GM06990 (cell line): ENCODE data around the gene SWT1.

Experiments used
- DNase-seq: peaks from one replicate; pipeline ENCODE4 v3.0.0-alpha.2; 2011; ENCODE audit not compliant: insufficient read length; ENCODE audit errors: extremely low read depth
- H3K27me3 ChIP-seq: replicated peaks from 2 replicates; pipeline ENCODE4 v1.6.0; 2011; ENCODE audit warnings: low read length; ENCODE audit not compliant: control insufficient read depth, insufficient read depth
- H3K36me3 ChIP-seq: 2 replicates; pipeline ENCODE4 v1.5.1; 2011; ENCODE audit warnings: low read length; ENCODE audit not compliant: control insufficient read depth, insufficient read depth
- H3K4me3 ChIP-seq: replicated peaks from 2 replicates; pipeline ENCODE4 v1.5.1; 2011; ENCODE audit warnings: low read depth, mild to moderate bottlenecking, control low read depth, low read length
- CTCF ChIP-seq: IDR thresholded peaks from 2 replicates; pipeline ENCODE4 v1.5.1; 2011; ENCODE audit warnings: low read length, control low read depth, mild to moderate bottlenecking, inconsistent platforms; ENCODE audit not compliant: insufficient read depth, poor library complexity, severe bottlenecking

The SWT1 gene

DNA sequence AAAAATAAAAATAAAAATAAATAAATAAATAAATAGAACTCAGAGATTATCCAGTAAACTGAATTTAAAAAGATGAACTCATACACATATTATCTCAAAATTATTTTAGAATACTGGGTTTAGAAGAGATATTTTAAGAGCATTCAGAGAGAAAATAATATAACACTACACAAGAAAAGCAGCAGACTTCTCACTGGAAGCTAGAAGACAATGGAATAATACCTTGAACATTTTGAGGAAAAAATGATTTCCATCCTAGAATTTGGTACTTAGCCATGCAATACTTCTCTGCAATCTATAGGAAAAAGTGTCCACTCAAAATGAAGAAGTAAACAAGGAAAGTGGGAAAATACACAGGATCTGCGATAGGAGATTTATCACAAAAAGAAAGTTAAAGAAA lies 24.4 kb upstream of the SWT1 start:
- DNase-seq, result no peak
- H3K27me3 ChIP-seq, result no peaks in the 10 kb centered on the region
- peaks cover 1% of the 10 kb centered on the region; the same call in 1 of the 2 replicates for H3K36me3 ChIP-seq
- no peak for TF ChIP-seq CTCF
- no peak overlapping the region for H3K4me3 ChIP-seq

DNA sequence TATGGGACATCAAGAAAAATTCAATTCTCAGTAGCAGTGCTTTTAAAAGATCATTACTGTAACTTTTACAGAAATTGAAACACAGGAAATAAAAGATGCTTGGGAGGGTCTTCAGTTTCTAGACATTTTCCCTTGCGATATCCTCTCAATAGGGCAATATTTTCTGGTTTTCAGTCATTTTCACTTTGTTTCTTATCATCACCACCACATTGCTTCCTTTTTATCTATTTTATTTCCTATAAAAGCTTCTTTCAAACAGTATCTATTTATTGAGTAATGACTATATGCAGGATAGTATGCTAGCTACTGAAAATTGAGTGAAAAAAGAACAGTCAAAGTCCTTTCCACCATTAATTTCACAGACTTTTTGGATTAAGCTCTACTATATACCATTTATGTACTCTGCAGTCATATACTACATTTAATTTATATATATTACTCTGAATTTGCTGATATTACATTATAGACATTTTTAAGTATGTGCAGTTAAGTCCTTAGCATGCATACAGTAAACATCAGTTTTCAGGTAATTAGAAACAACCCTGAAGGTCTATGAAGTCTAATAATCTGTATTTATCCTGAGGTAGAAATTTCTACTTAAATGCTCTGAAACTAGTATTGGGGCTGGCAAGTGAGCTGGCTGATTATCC lies 18.9 kb upstream of the SWT1 start:
- H3K4me3 ChIP-seq, result no peak overlapping the region
- no peaks in the 10 kb centered on the region for H3K27me3 ChIP-seq
- no peaks in the 10 kb centered on the region for H3K36me3 ChIP-seq
- TF ChIP-seq CTCF, result no peak
- no peak for DNase-seq

- no peak for DNase-seq
- H3K4me3 ChIP-seq, result no peak overlapping the region
- H3K27me3 ChIP-seq, result no peaks in the 10 kb centered on the region
- no peak for TF ChIP-seq CTCF
- H3K36me3 ChIP-seq, result no peaks in the 10 kb centered on the region
Measured at GRCh38 chr1:185139246-185139645, 17.7 kb upstream of the SWT1 start.

GRCh38 chr1:185144233-185144632 lies 12.7 kb upstream of the SWT1 start:
- no peak for DNase-seq
- TF ChIP-seq CTCF, result no peak
- no peaks in the 10 kb centered on the region for H3K27me3 ChIP-seq
- peaks cover 1% of the 10 kb centered on the region; the same call in 1 of the 2 replicates for H3K36me3 ChIP-seq
- no peak overlapping the region for H3K4me3 ChIP-seq

- Histone ChIP-seq H3K36me3 (peaks cover 5% of the 10 kb centered on the region), H3K4me3 (no peak overlapping the region), H3K27me3 (no peaks in the 10 kb centered on the region)
- no peak for TF ChIP-seq CTCF
- DNase-seq, result no peak
Measured at GRCh38 chr1:185151215-185151614, 5.8 kb upstream of the SWT1 start.
